ENCODE data around the gene TENT4B. TPM values are rescaled to one million over a fixed set of nuclear protein-coding genes. Genes with fewer than 3 reads are reported as not detected.
"Not testable (repeated sequence)": the region's sequence is repeated elsewhere in the genome, so short reads cannot be mapped to it uniquely, and the experiment has no call there.

TENT4B gene
- total and polyA plus RNA-seq, 2 donors = 7.8 to 8.1 TPM

DNA sequence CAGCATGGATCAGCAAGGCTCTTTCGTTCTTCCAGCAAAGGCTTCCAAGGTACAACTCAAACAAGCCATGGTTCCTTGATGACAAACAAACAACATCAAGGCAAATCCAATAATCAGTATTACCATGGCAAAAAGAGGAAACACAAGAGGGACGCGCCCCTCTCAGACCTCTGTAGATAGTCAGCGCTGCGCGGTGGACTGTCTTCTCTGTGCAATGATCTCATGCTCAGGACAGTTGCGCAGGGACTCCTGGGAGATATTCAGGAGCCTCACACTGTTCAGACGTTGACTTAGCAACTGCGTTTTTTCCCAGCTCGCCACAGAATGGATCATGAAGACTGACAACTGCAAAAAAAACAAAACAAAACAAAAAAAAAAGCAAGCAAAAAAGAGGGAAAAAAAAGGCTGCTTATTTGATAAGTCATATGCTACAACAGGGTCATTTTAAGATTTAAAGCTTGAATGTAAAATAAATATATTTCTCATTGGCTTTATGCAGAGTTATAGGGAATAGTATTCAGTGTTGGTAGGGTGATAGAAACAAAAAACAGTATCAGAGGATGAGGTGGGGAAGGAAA, 76.1 kb downstream of the TENT4B start:
- WGBS = 99% methylated on average over 10 of the region's 10 CpGs
- no peak overlapping the region for H3K4me3 ChIP-seq (ENCODE audit: low read length in 2 of 2)
- H3K36me3 ChIP-seq (ENCODE audit: control insufficient read depth in 2 of 2, insufficient read depth in 2 of 2, low read length in 1 of 2) = peaks cover 12 to 22% of the 10 kb centered on the region in 2 donors
- no peak for DNase-seq (ENCODE audit: low read depth in 6 of 9, low spot score in 9 of 9)
- H3K4me1 ChIP-seq (ENCODE audit: control insufficient read depth in 2 of 2, insufficient read depth in 2 of 2, low read length in 2 of 2) = no peaks in the 10 kb centered on the region
- H3K27me3 ChIP-seq (ENCODE audit: control insufficient read depth in 2 of 2, insufficient read depth in 1 of 2, low read length in 1 of 2) = no peaks in the 10 kb centered on the region
- no peaks in the 10 kb centered on the region for H3K9me3 ChIP-seq (ENCODE audit: control insufficient read depth in 2 of 2, insufficient read depth in 1 of 2, low read length in 1 of 2)
- no peak overlapping the region for H3K27ac ChIP-seq (ENCODE audit: low read depth in 1 of 2, low read length in 1 of 2)

DNA sequence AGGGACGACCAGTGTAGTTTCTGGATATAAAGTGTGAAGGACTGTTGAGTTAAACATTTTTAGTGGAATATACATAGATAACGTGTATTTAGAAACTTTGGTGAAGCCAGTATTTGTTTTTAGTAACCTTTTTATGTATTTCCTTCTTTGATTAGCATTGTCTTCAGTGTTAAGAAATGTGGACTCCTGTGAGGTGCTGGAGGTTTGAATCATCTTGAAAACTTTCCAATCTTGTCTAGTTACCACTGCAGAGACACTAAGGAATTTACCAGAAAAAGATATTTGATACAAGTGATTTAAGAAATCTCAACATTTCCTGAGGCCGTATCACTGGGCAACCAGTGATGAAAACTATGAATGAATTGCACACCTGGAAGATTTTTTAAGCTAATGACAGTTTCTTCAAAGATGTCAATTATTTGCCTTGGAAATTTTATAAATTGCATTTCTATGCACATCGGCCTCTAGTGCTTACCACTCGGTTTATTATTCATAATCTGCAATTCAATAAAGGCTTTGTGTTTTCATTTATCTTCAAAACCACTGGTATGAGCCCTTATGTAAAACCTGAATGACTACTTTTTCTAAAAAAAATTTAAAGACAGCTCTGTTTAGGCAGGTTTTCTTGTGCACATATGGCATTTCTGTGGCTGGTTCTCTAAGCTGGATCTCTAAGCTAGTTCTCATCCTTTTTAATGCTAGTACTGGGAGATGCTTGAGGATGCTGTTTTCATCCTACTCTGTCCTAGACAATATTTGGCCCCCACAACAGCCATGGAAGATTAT, 81.9 kb downstream of the TENT4B start:
- no peaks in the 10 kb centered on the region for H3K4me1 ChIP-seq (ENCODE audit: control insufficient read depth in 2 of 2, insufficient read depth in 2 of 2, low read length in 2 of 2)
- no peaks in the 10 kb centered on the region for H3K36me3 ChIP-seq (ENCODE audit: control insufficient read depth in 2 of 2, insufficient read depth in 2 of 2, low read length in 1 of 2)
- no peak for DNase-seq (ENCODE audit: low read depth in 6 of 9, low spot score in 9 of 9)
- no peaks in the 10 kb centered on the region for H3K27me3 ChIP-seq (ENCODE audit: control insufficient read depth in 2 of 2, insufficient read depth in 1 of 2, low read length in 1 of 2)
- H3K27ac ChIP-seq (ENCODE audit: low read depth in 1 of 2, low read length in 1 of 2) = no peak overlapping the region
- no peak overlapping the region for H3K4me3 ChIP-seq (ENCODE audit: low read length in 2 of 2)
- 94% methylated on average over 5 of the region's 5 CpGs for WGBS
- no peaks in the 10 kb centered on the region for H3K9me3 ChIP-seq (ENCODE audit: control insufficient read depth in 2 of 2, insufficient read depth in 1 of 2, low read length in 1 of 2)

DNA sequence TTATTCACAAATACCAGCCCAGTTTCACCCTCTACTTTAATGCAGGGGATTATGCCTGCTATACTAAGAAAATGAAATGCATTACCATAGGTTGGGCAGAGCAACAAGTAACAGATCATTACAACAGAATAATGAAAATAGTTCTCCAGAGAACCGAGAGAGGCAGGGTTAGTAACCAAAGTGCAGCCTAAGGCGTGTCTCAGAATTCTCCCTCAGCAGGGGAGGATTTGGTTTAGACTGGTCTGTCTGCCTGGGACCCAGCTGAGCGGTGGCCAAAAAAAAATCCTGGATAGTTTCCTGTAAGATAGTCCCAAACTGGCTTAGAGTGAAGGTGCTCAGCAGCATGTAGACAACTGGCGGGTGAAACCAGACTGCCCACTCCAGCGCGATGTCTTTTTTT, 82.5 kb downstream of the TENT4B start:
- H3K4me1 ChIP-seq (ENCODE audit: control insufficient read depth in 2 of 2, insufficient read depth in 2 of 2, low read length in 2 of 2) = no peaks in the 10 kb centered on the region
- no peak overlapping the region for H3K4me3 ChIP-seq (ENCODE audit: low read length in 2 of 2)
- no peaks in the 10 kb centered on the region for H3K9me3 ChIP-seq (ENCODE audit: control insufficient read depth in 2 of 2, insufficient read depth in 1 of 2, low read length in 1 of 2)
- no peak overlapping the region for H3K27ac ChIP-seq (ENCODE audit: low read depth in 1 of 2, low read length in 1 of 2)
- H3K27me3 ChIP-seq (ENCODE audit: control insufficient read depth in 2 of 2, insufficient read depth in 1 of 2, low read length in 1 of 2) = no peaks in the 10 kb centered on the region
- no peak for DNase-seq (ENCODE audit: low read depth in 6 of 9, low spot score in 9 of 9)
- 93% methylated on average over 6 of the region's 6 CpGs for WGBS
- H3K36me3 ChIP-seq (ENCODE audit: control insufficient read depth in 2 of 2, insufficient read depth in 2 of 2, low read length in 1 of 2) = no peaks in the 10 kb centered on the region

GRCh38 chr16:50238314-50238713, 85.2 kb downstream of the TENT4B start:
- Histone ChIP-seq H3K36me3 (ENCODE audit: control insufficient read depth in 2 of 2, insufficient read depth in 2 of 2, low read length in 1 of 2) (no peaks in the 10 kb centered on the region), H3K4me1 (ENCODE audit: control insufficient read depth in 2 of 2, insufficient read depth in 2 of 2, low read length in 2 of 2) (no peaks in the 10 kb centered on the region), H3K27ac (ENCODE audit: low read depth in 1 of 2, low read length in 1 of 2) (no peak overlapping the region), H3K9me3 (ENCODE audit: control insufficient read depth in 2 of 2, insufficient read depth in 1 of 2, low read length in 1 of 2) (no peaks in the 10 kb centered on the region), H3K4me3 (ENCODE audit: low read length in 2 of 2) (no peak overlapping the region), H3K27me3 (ENCODE audit: control insufficient read depth in 2 of 2, insufficient read depth in 1 of 2, low read length in 1 of 2) (no peaks in the 10 kb centered on the region)
- DNase-seq (ENCODE audit: low read depth in 6 of 9, low spot score in 9 of 9) = no peak
- 98% methylated on average over 3 of the region's 3 CpGs for WGBS

DNA sequence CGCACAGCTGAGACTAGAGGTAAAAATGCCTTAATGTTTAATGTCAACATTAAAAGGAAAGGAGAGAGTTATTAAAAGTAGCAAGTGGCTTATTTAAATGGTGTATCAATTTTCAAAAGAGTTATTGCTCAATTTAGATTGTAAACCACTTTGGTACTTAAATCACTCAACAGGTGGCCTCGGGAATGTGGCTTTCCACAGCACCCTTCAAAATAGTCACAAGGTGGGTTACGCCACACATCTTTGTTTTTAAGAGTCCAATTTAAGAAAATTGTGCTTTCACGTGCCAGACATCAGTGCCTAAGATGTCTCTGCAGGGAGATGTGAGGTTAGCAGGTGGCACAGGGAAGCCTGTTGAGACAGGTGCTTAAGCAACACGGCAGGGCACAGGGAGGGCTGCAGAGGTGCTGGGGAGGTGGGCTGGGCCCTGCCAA, 85.8 kb downstream of the TENT4B start:
- no peaks in the 10 kb centered on the region for H3K27me3 ChIP-seq (ENCODE audit: control insufficient read depth in 2 of 2, insufficient read depth in 1 of 2, low read length in 1 of 2)
- H3K4me3 ChIP-seq (ENCODE audit: low read length in 2 of 2) = no peak overlapping the region
- H3K36me3 ChIP-seq (ENCODE audit: control insufficient read depth in 2 of 2, insufficient read depth in 2 of 2, low read length in 1 of 2) = no peaks in the 10 kb centered on the region
- H3K27ac ChIP-seq (ENCODE audit: low read depth in 1 of 2, low read length in 1 of 2) = no peak overlapping the region
- no peaks in the 10 kb centered on the region for H3K4me1 ChIP-seq (ENCODE audit: control insufficient read depth in 2 of 2, insufficient read depth in 2 of 2, low read length in 2 of 2)
- 65% methylated on average over 5 of the region's 5 CpGs for WGBS
- no peaks in the 10 kb centered on the region for H3K9me3 ChIP-seq (ENCODE audit: control insufficient read depth in 2 of 2, insufficient read depth in 1 of 2, low read length in 1 of 2)
- DNase-seq (ENCODE audit: low read depth in 6 of 9, low spot score in 9 of 9) = peak in 1 of 9 donors; percentile 22

- 81% methylated on average over 6 of the region's 6 CpGs for WGBS
- not testable (repeated sequence) for H3K9me3 ChIP-seq (ENCODE audit: control insufficient read depth in 2 of 2, insufficient read depth in 1 of 2, low read length in 1 of 2); H3K36me3 ChIP-seq (ENCODE audit: control insufficient read depth in 2 of 2, insufficient read depth in 2 of 2, low read length in 1 of 2); H3K4me3 ChIP-seq (ENCODE audit: low read length in 2 of 2); DNase-seq (ENCODE audit: low read depth in 6 of 9, low spot score in 9 of 9); H3K27ac ChIP-seq (ENCODE audit: low read depth in 1 of 2, low read length in 1 of 2)
- Histone ChIP-seq H3K4me1 (ENCODE audit: control insufficient read depth in 2 of 2, insufficient read depth in 2 of 2, low read length in 2 of 2) (peaks cover 8 to 13% of the 10 kb centered on the region in 2 donors), H3K27me3 (ENCODE audit: control insufficient read depth in 2 of 2, insufficient read depth in 1 of 2, low read length in 1 of 2) (peaks cover 0 to 25% of the 10 kb centered on the region in 2 donors)
Measured at GRCh38 chr16:50243024-50243423, 89.9 kb downstream of the TENT4B start.

DNA sequence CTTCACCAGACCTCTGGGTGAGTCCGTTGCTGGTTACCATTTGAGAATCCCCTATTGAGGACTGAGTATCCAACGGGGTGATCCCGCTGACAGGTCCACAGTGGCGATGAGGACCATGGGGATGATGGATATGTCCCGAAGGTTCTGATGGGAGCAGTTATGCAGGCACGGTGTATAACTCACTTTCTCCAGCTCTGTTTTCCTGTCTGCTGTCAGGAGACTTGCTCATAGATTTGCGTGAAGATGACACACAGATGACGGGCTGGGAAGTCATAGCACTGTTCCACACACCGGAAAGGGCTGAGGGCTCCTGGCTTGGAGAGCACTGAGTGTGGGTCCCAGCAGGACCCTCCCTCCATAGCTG, 91.0 kb downstream of the TENT4B start:
- Histone ChIP-seq H3K27me3 (ENCODE audit: control insufficient read depth in 2 of 2, insufficient read depth in 1 of 2, low read length in 1 of 2) (peaks cover 0 to 25% of the 10 kb centered on the region in 2 donors), H3K4me1 (ENCODE audit: control insufficient read depth in 2 of 2, insufficient read depth in 2 of 2, low read length in 2 of 2) (peaks cover 8 to 13% of the 10 kb centered on the region in 2 donors), H3K27ac (ENCODE audit: low read depth in 1 of 2, low read length in 1 of 2) (no peak overlapping the region), H3K36me3 (ENCODE audit: control insufficient read depth in 2 of 2, insufficient read depth in 2 of 2, low read length in 1 of 2) (no peaks in the 10 kb centered on the region), H3K4me3 (ENCODE audit: low read length in 2 of 2) (no peak overlapping the region), H3K9me3 (ENCODE audit: control insufficient read depth in 2 of 2, insufficient read depth in 1 of 2, low read length in 1 of 2) (no peaks in the 10 kb centered on the region)
- DNase-seq (ENCODE audit: low read depth in 6 of 9, low spot score in 9 of 9) = no peak
- WGBS = 97% methylated on average over 9 of the region's 9 CpGs

DNA sequence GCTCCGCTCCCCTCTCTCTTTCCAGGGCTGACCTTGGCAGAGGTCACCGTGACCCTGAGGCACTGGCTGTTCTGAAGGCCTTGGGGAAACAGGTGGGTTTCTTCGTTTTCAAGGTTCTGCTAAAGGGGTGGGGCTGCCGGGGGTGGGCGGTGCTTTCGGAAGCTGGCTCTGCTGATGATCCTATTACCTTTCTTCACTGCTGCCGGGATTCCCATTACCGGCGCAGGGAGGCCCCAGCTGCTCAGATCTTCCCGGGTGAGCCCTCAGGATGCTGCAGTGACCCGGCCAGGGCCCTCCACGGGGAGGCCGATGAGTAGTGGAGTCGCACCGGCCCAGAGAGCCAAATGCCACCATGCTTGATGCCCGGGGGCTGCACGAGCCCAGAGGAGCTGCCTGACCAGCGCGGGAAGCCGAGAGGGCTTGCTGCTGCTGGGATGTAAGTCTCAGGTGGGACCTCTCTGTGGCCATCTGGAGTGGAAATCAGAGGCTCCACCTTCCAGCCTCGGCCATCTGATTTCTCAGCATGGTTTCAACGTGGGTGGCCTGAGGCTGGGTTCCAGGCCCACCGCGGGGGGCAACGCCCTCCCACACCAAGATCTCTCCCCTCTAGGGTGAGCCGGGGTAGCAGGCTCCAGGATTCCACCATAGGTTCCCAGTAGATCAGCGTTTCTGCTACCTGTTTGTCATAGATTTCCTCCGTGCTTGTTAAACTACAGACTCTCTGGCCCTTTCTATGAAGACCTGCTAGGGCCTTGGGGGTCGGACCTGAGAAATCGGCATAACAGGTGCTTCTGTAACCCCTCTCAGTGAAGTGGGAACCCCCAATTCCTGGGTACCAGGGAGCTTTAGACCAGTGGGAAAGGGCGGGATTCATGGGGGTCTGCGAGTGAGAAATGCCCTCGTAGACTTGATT, 91.7 kb downstream of the TENT4B start:
- H3K4me1 ChIP-seq (ENCODE audit: control insufficient read depth in 2 of 2, insufficient read depth in 2 of 2, low read length in 2 of 2) = peaks cover 8 to 13% of the 10 kb centered on the region in 2 donors
- H3K4me3 ChIP-seq (ENCODE audit: low read length in 2 of 2) = no peak overlapping the region
- DNase-seq (ENCODE audit: low read depth in 6 of 9, low spot score in 9 of 9) = no peak
- no peaks in the 10 kb centered on the region for H3K36me3 ChIP-seq (ENCODE audit: control insufficient read depth in 2 of 2, insufficient read depth in 2 of 2, low read length in 1 of 2)
- no peaks in the 10 kb centered on the region for H3K9me3 ChIP-seq (ENCODE audit: control insufficient read depth in 2 of 2, insufficient read depth in 1 of 2, low read length in 1 of 2)
- WGBS = 85% methylated on average over 33 of the region's 33 CpGs
- H3K27me3 ChIP-seq (ENCODE audit: control insufficient read depth in 2 of 2, insufficient read depth in 1 of 2, low read length in 1 of 2) = peaks cover 0 to 25% of the 10 kb centered on the region in 2 donors
- no peak overlapping the region for H3K27ac ChIP-seq (ENCODE audit: low read depth in 1 of 2, low read length in 1 of 2)
